Activated naive CD4-positive, alpha-beta T cell treated with anti-CD3 and anti-CD28 coated beads, Interleukin-2, amount 10 ng/mL, durations not matched to agents 7 days and 5 days (primary cell): ENCODE data around the gene NACAD.

ENCODE experiments used
- CTCF ChIA-PET: fragments of 350-600 bp; sonication (Branson Sonifier 250); formaldehyde crosslinking; loops from one replicate; lab custom pipeline; 2021; ENCODE audit warnings: antibody characterized with exemption; lab: Charles Lee
- DNase-seq: peaks from one replicate; pipeline ENCODE4 v3.0.0-alpha.2; 2020
- H3K27ac Mint-ChIP-seq: one replicate; pipeline ENCODE4 v1.8.0; 2021; ENCODE audit warnings: mild to moderate bottlenecking, moderate library complexity, mixed read lengths
- H3K27me3 Mint-ChIP-seq: one replicate; pipeline ENCODE4 v1.8.0; 2021; ENCODE audit warnings: mild to moderate bottlenecking, mixed read lengths
- H3K36me3 Mint-ChIP-seq: one replicate; pipeline ENCODE4 v1.8.0; 2021; ENCODE audit warnings: mixed read lengths
- H3K4me1 Mint-ChIP-seq: one replicate; pipeline ENCODE4 v1.8.0; 2021; ENCODE audit warnings: mixed read lengths
- H3K4me3 Mint-ChIP-seq: one replicate; pipeline ENCODE4 v1.8.0; 2021; ENCODE audit warnings: mild to moderate bottlenecking, moderate library complexity, mixed read lengths
- H3K9me3 Mint-ChIP-seq: one replicate; pipeline ENCODE4 v1.8.0; 2021; ENCODE audit warnings: mixed read lengths

The NACAD gene

GRCh38 chr7:45055594-45056219, 33.1 kb downstream of the NACAD start:
- Mint-ChIP-seq H3K27ac (no peak overlapping the region), H3K36me3 (peaks cover 69% of the 10 kb centered on the region), H3K4me3 (no peak overlapping the region), H3K9me3 (no peaks in the 10 kb centered on the region), H3K4me1 (peaks cover 40% of the 10 kb centered on the region), H3K27me3 (no peaks in the 10 kb centered on the region)
- DNase-seq, result no peak
- CTCF ChIA-PET, result interaction anchor here (3.0 kb wide), 1 partner anchor 20 kb away, joined by 7 read pairs; no protein-coding TSS in a partner anchor

- Mint-ChIP-seq H3K36me3 (peaks cover 69% of the 10 kb centered on the region), H3K4me3 (no peak overlapping the region), H3K4me1 (peaks cover 40% of the 10 kb centered on the region), H3K27me3 (no peaks in the 10 kb centered on the region), H3K9me3 (no peaks in the 10 kb centered on the region), H3K27ac (no peak overlapping the region)
- no peak for DNase-seq
- CTCF ChIA-PET, result interaction anchor here (3.0 kb wide), 1 partner anchor 19 kb away, joined by 7 read pairs; no protein-coding TSS in a partner anchor
Measured at GRCh38 chr7:45055016-45055415, 33.8 kb downstream of the NACAD start.

DNA sequence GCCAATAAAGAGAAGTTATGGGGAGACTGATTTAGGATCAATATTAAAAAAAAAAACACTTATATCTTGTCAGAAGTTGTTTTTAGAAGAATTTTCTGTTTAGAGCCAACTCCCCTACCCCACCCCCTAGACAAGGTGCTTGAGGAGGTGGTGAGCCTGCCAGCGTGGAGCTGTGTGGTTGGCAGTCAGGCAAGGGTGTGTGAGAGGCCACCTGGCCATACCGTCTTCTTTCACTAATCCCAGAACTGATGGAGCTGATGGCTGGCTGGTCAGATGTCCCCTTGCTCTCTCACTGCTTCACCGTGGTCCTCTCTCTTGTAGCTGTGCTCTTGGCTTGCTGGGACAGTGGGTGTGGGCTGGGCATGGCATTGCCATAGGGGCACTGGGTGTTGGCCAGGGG, 34.3 kb downstream of the NACAD start:
- peaks cover 68% of the 10 kb centered on the region for H3K36me3 Mint-ChIP-seq
- H3K4me1 Mint-ChIP-seq, result peaks cover 37% of the 10 kb centered on the region
- DNase-seq, result no peak
- no peaks in the 10 kb centered on the region for H3K9me3 Mint-ChIP-seq
- no peak overlapping the region for H3K4me3 Mint-ChIP-seq
- no peaks in the 10 kb centered on the region for H3K27me3 Mint-ChIP-seq
- H3K27ac Mint-ChIP-seq, result no peak overlapping the region
- CTCF ChIA-PET, result interaction anchor here (3.0 kb wide), 1 partner anchor 19 kb away, joined by 7 read pairs; no protein-coding TSS in a partner anchor

GRCh38 chr7:45053941-45054340, 34.8 kb downstream of the NACAD start:
- Mint-ChIP-seq H3K27me3 (no peaks in the 10 kb centered on the region), H3K4me1 (peaks cover 38% of the 10 kb centered on the region), H3K9me3 (no peaks in the 10 kb centered on the region), H3K27ac (peak overlapping the region; percentile 35), H3K4me3 (no peak overlapping the region), H3K36me3 (peaks cover 68% of the 10 kb centered on the region)
- no peak for DNase-seq
- CTCF ChIA-PET, result interaction anchor here (3.0 kb wide), 1 partner anchor 18 kb away, joined by 7 read pairs; no protein-coding TSS in a partner anchor

DNA sequence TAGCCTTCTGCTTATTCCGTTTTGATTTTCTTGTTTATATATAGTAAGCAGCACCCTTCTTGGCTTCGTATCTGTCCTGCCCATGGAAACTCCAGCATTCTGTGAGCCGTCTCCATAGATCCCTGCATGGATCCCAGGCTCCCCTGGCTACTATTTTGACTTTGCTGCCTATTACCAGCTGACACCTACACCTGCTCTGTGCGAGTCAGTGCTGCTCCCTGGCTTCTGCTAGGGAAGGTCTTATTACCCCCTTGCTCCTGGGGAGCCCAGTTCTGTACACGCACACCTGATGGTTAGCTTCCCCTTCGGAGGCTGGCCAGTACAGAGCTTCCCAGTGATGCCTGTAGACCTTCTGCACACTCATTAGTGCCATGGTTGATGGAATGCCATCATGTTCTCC, 35.4 kb downstream of the NACAD start:
- no peaks in the 10 kb centered on the region for H3K27me3 Mint-ChIP-seq
- no peak overlapping the region for H3K27ac Mint-ChIP-seq
- no peak overlapping the region for H3K4me3 Mint-ChIP-seq
- DNase-seq, result no peak
- no peaks in the 10 kb centered on the region for H3K9me3 Mint-ChIP-seq
- H3K36me3 Mint-ChIP-seq, result peaks cover 66% of the 10 kb centered on the region
- H3K4me1 Mint-ChIP-seq, result peaks cover 37% of the 10 kb centered on the region
- CTCF ChIA-PET, result interaction anchor here (3.0 kb wide), 1 partner anchor 18 kb away, joined by 7 read pairs; no protein-coding TSS in a partner anchor

DNA sequence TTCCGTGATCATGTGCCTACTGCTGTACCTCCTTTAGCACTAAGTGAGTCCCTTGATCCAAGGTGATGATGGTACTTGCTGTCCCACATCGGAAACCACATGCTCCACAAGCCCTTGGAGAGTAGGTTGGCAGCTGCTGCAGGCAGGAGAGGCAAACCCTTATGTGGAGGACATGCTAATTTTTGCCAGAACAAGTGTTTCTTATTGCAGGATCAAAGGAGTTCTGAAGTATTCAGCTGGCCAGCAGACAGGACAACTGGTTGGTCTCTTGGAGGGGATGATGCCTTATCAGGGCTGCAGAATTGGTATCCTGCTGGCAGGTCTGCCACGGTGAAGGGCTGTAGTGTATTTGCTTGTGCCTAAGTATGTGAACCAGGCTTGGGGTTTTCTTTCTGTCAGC, 36.8 kb downstream of the NACAD start:
- Mint-ChIP-seq H3K4me3 (no peak overlapping the region), H3K27ac (peak overlapping the region; percentile 42), H3K9me3 (no peaks in the 10 kb centered on the region), H3K27me3 (no peaks in the 10 kb centered on the region), H3K4me1 (peaks cover 27% of the 10 kb centered on the region), H3K36me3 (peaks cover 63% of the 10 kb centered on the region)
- CTCF ChIA-PET, result no interaction called here
- no peak for DNase-seq

- peaks cover 36% of the 10 kb centered on the region for H3K4me1 Mint-ChIP-seq
Measured at GRCh38 chr7:45050198-45050597, 38.6 kb downstream of the NACAD start.

GRCh38 chr7:45048748-45049147, 40.0 kb downstream of the NACAD start:
- Mint-ChIP-seq H3K27me3 (no peaks in the 10 kb centered on the region), H3K4me1 (peaks cover 29% of the 10 kb centered on the region), H3K36me3 (peaks cover 66% of the 10 kb centered on the region), H3K9me3 (no peaks in the 10 kb centered on the region), H3K4me3 (no peak overlapping the region), H3K27ac (no peak overlapping the region)
- CTCF ChIA-PET, result no interaction called here
- DNase-seq, result no peak

More at GRCh38 chr7:45050198-45050597, 38.6 kb downstream of the NACAD start:
- H3K36me3 Mint-ChIP-seq, result peaks cover 69% of the 10 kb centered on the region
- no peak overlapping the region for H3K27ac Mint-ChIP-seq
- no peak for DNase-seq
- no peaks in the 10 kb centered on the region for H3K27me3 Mint-ChIP-seq
- H3K4me3 Mint-ChIP-seq, result no peak overlapping the region
- H3K9me3 Mint-ChIP-seq, result no peaks in the 10 kb centered on the region
- CTCF ChIA-PET, result interaction anchor here (1.5 kb wide), 1 partner anchor 76 kb away, joined by 4 read pairs; no protein-coding TSS in a partner anchor

DNA sequence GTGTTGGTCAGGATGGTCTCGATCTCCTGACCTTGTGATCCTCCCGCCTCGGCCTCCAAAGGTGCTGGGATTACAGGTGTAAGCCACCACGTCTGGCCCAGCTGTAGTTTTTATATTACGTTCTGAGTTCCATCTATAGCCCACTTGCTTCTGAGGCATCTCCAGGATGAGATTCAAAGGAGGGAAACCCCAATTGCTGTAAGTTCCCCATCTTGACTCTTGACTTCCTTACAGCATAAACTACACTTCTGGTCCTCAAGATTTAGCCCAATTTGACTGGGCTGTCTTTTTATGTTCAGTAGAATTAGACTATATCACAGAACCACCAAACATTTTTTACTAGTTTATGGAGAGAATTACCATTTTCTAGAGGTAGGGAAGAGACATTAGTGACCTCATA, 44.4 kb downstream of the NACAD start:
- CTCF ChIA-PET, result no interaction called here
- H3K9me3 Mint-ChIP-seq, result no peaks in the 10 kb centered on the region
- H3K4me1 Mint-ChIP-seq, result peaks cover 23% of the 10 kb centered on the region
- no peak overlapping the region for H3K27ac Mint-ChIP-seq
- no peaks in the 10 kb centered on the region for H3K27me3 Mint-ChIP-seq
- no peak overlapping the region for H3K4me3 Mint-ChIP-seq
- DNase-seq, result no peak
- H3K36me3 Mint-ChIP-seq, result peaks cover 73% of the 10 kb centered on the region

DNA sequence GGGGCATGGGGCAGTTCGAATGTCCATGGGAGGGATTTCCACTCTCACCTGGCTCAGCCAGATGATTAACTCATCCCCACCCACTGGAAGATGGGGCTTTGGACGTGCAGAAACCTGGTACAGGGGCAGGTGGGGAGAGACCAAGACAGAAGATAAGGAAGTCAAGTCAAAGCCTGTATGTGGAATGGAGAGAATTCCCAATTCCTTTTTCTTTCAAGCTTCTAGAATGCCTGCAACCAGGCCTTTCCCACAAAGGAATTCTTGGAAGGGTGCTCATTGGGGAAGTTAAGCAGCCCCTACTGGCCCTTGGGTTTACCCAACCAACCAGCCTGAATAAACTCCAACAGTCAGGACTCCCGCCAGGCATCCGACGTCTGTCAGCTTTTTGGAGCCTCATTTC, 49.7 kb downstream of the NACAD start:
- CTCF ChIA-PET, result interaction anchor here (1.0 kb wide), 2 partner anchors 66 to 97 kb away, joined by 3 to 8 read pairs; no protein-coding TSS in a partner anchor
- Mint-ChIP-seq H3K27ac (no peak overlapping the region), H3K4me1 (peaks cover 56% of the 10 kb centered on the region), H3K36me3 (peaks cover 75% of the 10 kb centered on the region), H3K4me3 (no peak overlapping the region), H3K9me3 (no peaks in the 10 kb centered on the region), H3K27me3 (no peaks in the 10 kb centered on the region)
- no peak for DNase-seq

DNA sequence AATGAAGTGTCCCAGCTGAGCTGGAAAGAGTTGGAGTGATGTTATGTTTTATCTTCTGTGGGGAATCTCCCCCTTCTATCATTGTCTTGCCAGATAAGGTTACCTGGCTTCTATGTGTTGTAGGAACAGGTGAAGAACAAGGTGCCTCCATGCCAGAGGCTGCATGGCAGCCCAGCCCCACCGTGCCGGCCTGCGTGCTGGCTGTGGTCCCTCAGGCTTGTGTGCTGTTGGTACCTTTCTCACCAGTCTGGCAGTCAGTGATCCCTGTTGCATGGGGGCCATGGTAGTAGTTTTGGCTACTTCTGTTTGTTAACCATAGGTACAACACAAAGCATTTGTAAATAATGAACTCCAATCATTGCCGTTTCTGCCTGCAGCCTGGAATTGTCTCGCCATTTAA, 50.9 kb downstream of the NACAD start:
- CTCF ChIA-PET, result interaction anchor here (1.4 to 7.2 kb wide), 3 partner anchors 10 to 99 kb away, joined by 3 to 51 read pairs (median 4); no protein-coding TSS in a partner anchor
- no peaks in the 10 kb centered on the region for H3K9me3 Mint-ChIP-seq
- peaks cover 69% of the 10 kb centered on the region for H3K4me1 Mint-ChIP-seq
- no peak for DNase-seq
- H3K4me3 Mint-ChIP-seq, result no peak overlapping the region
- peaks cover 78% of the 10 kb centered on the region for H3K36me3 Mint-ChIP-seq
- H3K27me3 Mint-ChIP-seq, result no peaks in the 10 kb centered on the region
- peak overlapping the region; percentile 70 for H3K27ac Mint-ChIP-seq

DNA sequence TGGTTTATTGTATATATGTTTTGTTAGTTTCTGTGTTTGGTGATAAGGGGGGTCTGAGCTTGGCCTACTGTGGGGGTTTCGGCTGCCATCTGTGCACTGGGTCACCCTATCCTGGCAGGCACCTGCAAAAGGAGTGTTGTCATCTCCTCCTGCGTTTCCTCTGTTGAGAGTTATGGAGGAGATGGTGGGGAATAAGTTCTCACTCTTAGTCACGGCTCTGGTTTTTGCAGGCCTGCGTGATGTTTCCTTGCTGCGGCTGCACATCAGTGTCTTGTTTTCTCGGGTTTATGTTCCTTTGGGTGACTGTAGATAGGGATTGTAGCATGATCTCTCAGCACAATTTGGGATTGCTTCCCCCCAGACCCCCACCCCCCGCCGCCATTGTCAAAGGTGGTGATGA, 52.0 kb downstream of the NACAD start:
- peak overlapping the region; percentile 88 for H3K27ac Mint-ChIP-seq
- peaks cover 75% of the 10 kb centered on the region for H3K36me3 Mint-ChIP-seq
- DNase-seq, result peak; percentile 33
- H3K27me3 Mint-ChIP-seq, result no peaks in the 10 kb centered on the region
- CTCF ChIA-PET, result interaction anchor here (0.6 to 7.2 kb wide), 5 partner anchors 9 to 100 kb away, joined by 3 to 51 read pairs (median 3); no protein-coding TSS in a partner anchor
- H3K9me3 Mint-ChIP-seq, result no peaks in the 10 kb centered on the region
- H3K4me1 Mint-ChIP-seq, result peaks cover 73% of the 10 kb centered on the region
- H3K4me3 Mint-ChIP-seq, result peak overlapping the region; percentile 51

DNA sequence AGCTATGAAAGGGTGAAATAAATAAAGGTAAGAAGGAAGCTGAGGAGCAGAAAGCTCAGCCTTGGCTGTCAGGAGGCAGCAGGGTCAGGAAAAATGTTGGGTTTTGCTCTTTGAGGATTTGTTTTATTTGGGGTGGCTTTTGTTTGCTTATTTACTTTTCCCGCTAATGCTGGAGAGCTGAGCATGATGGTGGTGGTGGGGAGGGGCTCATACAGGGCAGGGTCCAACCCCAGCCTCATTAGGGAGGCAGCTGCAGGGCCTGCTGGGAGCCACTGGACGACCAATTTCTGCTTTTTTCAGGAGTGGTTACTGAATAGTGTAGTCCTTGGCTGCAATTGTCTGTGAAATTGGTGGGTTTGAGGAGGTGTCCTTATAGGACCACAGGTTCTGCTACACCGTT, 52.5 kb downstream of the NACAD start:
- no peak for DNase-seq
- H3K4me1 Mint-ChIP-seq, result peaks cover 77% of the 10 kb centered on the region
- H3K9me3 Mint-ChIP-seq, result no peaks in the 10 kb centered on the region
- H3K27me3 Mint-ChIP-seq, result no peaks in the 10 kb centered on the region
- peaks cover 73% of the 10 kb centered on the region for H3K36me3 Mint-ChIP-seq
- H3K4me3 Mint-ChIP-seq, result peak overlapping the region; percentile 51
- peak overlapping the region; percentile 88 for H3K27ac Mint-ChIP-seq
- CTCF ChIA-PET, result interaction anchor here (0.7 to 7.2 kb wide), 5 partner anchors 18 to 101 kb away, joined by 3 to 51 read pairs (median 4); no protein-coding TSS in a partner anchor

DNA sequence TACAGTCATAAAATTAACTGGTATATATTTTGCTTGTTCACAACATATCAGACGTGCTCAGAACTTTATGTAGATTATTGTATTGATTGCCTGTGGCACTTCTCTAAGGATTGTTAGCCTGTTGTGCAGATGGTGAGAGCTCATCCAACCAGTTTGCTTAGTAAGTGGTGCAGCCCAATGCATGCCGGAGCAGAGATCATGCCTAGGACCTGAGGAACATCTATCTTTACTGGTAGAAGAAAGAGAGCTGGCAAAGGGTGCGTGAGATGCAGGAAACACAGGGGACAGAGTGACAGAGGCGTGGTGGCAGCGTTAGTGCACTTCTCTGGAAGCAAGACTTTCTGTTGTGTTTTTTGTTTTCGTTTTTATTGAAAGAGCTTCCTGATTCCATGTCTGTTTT, 52.9 kb downstream of the NACAD start:
- peak overlapping the region; percentile 88 for H3K27ac Mint-ChIP-seq
- H3K4me3 Mint-ChIP-seq, result peak overlapping the region; percentile 51
- DNase-seq, result peak; percentile 56
- no peaks in the 10 kb centered on the region for H3K9me3 Mint-ChIP-seq
- H3K36me3 Mint-ChIP-seq, result peaks cover 69% of the 10 kb centered on the region
- CTCF ChIA-PET, result interaction anchor here (0.7 to 7.2 kb wide), 5 partner anchors 10 to 61 kb away, joined by 3 to 51 read pairs (median 6); no protein-coding TSS in a partner anchor
- H3K4me1 Mint-ChIP-seq, result peaks cover 77% of the 10 kb centered on the region
- no peaks in the 10 kb centered on the region for H3K27me3 Mint-ChIP-seq
